ENCODE data around the gene NARS2. TPM values are rescaled to one million over a fixed set of nuclear protein-coding genes. Genes with fewer than 3 reads are reported as not detected.

The NARS2 gene
- polyA plus RNA-seq, 1 experiment: 18.4 TPM

DNA sequence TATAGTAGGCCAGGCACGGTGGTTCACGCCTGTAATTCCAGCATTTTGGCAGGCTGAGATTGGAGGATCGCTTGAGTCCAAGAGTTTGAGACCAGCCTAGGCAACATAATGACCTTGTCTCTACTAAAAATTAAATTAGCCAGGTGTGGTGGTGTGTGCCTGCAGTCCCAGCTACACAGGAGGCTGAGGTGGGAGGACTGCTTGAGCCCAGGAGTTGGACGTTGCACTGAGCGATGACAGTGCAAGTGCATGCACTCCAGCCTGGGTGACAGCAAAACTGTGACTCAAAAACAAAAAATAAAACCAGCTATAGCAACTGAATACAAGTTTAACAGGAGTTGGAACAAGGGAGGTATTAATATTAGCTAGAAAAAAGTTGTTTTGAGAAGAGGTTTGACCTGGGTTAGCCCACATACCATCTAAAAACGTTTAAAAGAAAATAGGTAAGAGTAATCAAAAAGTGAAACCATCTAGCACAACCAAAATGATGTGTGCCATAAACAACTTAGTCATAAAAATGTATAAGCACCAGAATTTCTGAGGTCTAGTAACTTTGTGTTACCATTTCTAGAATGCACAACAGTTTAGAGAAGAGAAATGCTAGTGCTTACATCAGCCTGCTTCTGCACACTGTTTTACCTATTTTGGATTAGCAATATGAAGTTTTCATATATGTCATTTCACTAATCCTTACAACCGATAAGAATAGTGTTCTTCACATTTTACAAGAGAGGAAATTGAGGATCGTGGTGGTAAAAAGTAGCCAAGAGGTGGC is 26.5 kb downstream of the NARS2 start:
- ChIA-PET CTCF (interaction anchor here (2.6 kb wide), 1 partner anchor 17 kb away, joined by 16 read pairs; no protein-coding TSS in a partner anchor), POLR2A (no interaction called here)
- H3K27me3 ChIP-seq (ENCODE audit: control insufficient read depth, insufficient read depth, low read length): no peaks in the 10 kb centered on the region
- no peaks in the 10 kb centered on the region for H3K9me3 ChIP-seq (ENCODE audit: control insufficient read depth, insufficient read depth, low read length)
- no peak overlapping the region for H3K4me3 ChIP-seq (ENCODE audit: low read depth, low read length)
- TF ChIP-seq, protein P1, sequence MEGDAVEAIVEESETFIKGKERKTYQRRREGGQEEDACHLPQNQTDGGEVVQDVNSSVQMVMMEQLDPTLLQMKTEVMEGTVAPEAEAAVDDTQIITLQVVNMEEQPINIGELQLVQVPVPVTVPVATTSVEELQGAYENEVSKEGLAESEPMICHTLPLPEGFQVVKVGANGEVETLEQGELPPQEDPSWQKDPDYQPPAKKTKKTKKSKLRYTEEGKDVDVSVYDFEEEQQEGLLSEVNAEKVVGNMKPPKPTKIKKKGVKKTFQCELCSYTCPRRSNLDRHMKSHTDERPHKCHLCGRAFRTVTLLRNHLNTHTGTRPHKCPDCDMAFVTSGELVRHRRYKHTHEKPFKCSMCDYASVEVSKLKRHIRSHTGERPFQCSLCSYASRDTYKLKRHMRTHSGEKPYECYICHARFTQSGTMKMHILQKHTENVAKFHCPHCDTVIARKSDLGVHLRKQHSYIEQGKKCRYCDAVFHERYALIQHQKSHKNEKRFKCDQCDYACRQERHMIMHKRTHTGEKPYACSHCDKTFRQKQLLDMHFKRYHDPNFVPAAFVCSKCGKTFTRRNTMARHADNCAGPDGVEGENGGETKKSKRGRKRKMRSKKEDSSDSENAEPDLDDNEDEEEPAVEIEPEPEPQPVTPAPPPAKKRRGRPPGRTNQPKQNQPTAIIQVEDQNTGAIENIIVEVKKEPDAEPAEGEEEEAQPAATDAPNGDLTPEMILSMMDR (IDR thresholded peaks at IDR 0.05; ENCODE audit: low read depth, low read length): no peak
- no peak overlapping the region for H3K27ac ChIP-seq (ENCODE audit: low read depth, low read length)
- DNase-seq (ENCODE audit: low read depth, low spot score): no peak

DNA sequence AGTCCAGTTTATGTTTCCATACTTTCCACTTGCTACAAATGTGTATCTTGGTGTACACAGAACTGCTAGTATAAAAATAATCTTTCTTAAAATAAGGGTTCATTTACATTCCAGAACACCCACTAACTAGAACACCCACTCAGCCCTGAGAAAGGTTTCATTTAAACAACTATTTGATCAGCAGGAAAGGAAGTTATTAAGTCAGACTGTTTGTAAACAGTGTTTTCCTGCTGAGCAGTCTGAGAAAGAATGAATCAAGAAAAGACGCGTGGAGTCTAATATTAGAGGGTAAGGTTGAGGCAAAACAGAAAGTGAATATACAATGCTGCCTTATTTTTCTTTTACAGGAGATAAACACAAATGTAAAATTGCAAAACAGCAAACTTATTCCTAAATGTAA is 32.7 kb downstream of the NARS2 start:
- POLR2A ChIA-PET: no interaction called here

DNA sequence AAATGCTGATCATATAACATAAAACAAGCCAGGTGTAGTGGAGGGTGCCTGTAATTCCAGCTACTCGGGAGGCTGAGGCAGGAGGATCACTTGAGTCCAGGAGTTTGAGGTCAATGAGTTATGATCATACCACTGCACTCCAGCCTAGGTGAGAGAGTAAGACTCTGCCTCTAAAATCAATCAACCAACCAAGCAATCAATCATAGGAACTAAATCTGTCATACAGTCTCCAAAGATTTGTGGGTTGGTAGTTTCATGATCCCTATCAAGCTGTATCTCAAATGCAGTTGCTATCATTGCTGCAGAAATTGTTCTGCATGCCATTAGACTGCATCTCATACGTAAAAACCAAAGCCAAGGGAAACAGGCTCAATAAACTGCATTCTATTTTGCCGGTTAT is 33.1 kb downstream of the NARS2 start:
- no peak overlapping the region for H3K27ac ChIP-seq (ENCODE audit: low read depth, low read length)
- TF ChIP-seq, protein P1 (IDR thresholded peaks at IDR 0.05; ENCODE audit: low read depth, low read length): no peak
- H3K4me3 ChIP-seq (ENCODE audit: low read depth, low read length): no peak overlapping the region
- no peak for DNase-seq (ENCODE audit: low read depth, low spot score)
- no peaks in the 10 kb centered on the region for H3K9me3 ChIP-seq (ENCODE audit: control insufficient read depth, insufficient read depth, low read length)
- H3K27me3 ChIP-seq (ENCODE audit: control insufficient read depth, insufficient read depth, low read length): no peaks in the 10 kb centered on the region
- POLR2A ChIA-PET: no interaction called here
- CTCF ChIA-PET: interaction anchor here (0.7 to 2.5 kb wide), 3 partner anchors 23 to 121 kb away, joined by 3 to 9 read pairs (median 6); no protein-coding TSS in a partner anchor

More for the DNA sequence above, 32.7 kb downstream of the NARS2 start:
- H3K9me3 ChIP-seq (ENCODE audit: control insufficient read depth, insufficient read depth, low read length): no peaks in the 10 kb centered on the region
- H3K27me3 ChIP-seq (ENCODE audit: control insufficient read depth, insufficient read depth, low read length): no peaks in the 10 kb centered on the region
- CTCF ChIA-PET: interaction anchor here (1.5 to 2.5 kb wide), 2 partner anchors 22 to 23 kb away, joined by 5 to 9 read pairs; no protein-coding TSS in a partner anchor
- DNase-seq (ENCODE audit: low read depth, low spot score): peak; percentile 21
- no peak overlapping the region for H3K27ac ChIP-seq (ENCODE audit: low read depth, low read length)
- TF ChIP-seq, protein P1 (IDR thresholded peaks at IDR 0.05; ENCODE audit: low read depth, low read length): no peak
- no peak overlapping the region for H3K4me3 ChIP-seq (ENCODE audit: low read depth, low read length)

DNA sequence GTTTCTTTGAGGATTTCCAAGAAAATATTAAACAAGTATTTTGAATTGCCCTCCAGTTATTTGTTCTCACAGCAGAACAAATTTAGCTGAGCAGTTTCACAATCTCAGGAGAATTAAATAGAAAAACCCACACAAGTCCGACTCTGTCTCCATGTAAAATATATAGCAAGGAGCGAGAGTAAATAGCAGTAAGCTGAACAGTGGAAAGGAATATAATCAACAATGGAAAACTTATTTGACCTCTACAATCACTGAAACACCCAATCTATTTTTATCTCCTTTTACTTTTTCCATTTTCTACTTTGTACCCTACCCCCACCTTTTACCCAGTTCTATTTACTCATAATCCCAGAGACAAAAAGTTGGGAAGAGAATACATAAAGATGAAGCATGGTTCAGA is 34.4 kb downstream of the NARS2 start:
- no peaks in the 10 kb centered on the region for H3K9me3 ChIP-seq (ENCODE audit: control insufficient read depth, insufficient read depth, low read length)
- CTCF ChIA-PET: interaction anchor here (1.0 to 2.5 kb wide), 3 partner anchors 24 to 124 kb away, joined by 3 to 9 read pairs (median 6); no protein-coding TSS in a partner anchor
- H3K27ac ChIP-seq (ENCODE audit: low read depth, low read length): no peak overlapping the region
- H3K27me3 ChIP-seq (ENCODE audit: control insufficient read depth, insufficient read depth, low read length): no peaks in the 10 kb centered on the region
- POLR2A ChIA-PET: no interaction called here
- H3K4me3 ChIP-seq (ENCODE audit: low read depth, low read length): no peak overlapping the region
- TF ChIP-seq, protein P1 (IDR thresholded peaks at IDR 0.05; ENCODE audit: low read depth, low read length): no peak
- no peak for DNase-seq (ENCODE audit: low read depth, low spot score)

DNA sequence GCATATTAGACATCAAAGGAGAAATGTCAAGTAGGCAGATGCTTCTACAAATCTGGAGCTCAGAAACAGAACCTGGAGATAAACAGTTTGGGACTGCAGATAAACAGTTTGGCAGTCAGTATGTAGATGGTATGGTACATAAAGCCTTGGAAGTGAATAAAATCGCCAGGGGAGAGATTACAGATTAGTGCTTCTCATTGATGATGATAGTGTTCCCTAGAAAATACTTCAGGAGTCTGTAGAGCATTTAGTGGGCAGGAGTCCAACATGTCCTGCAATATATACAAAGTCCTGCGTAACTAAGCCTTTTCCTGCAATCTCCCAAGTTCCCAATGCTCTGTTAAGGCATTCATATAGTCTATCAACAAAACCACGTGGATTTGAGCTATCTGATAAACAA is 35.2 kb downstream of the NARS2 start:
- CTCF ChIA-PET: interaction anchor here (0.9 to 2.5 kb wide), 3 partner anchors 25 to 460 kb away, joined by 3 to 9 read pairs (median 7); no protein-coding TSS in a partner anchor
- Histone ChIP-seq H3K27ac (ENCODE audit: low read depth, low read length) (no peak overlapping the region), H3K4me3 (ENCODE audit: low read depth, low read length) (no peak overlapping the region), H3K27me3 (ENCODE audit: control insufficient read depth, insufficient read depth, low read length) (no peaks in the 10 kb centered on the region), H3K9me3 (ENCODE audit: control insufficient read depth, insufficient read depth, low read length) (no peaks in the 10 kb centered on the region)
- peak; percentile 33 for DNase-seq (ENCODE audit: low read depth, low spot score)
- TF ChIP-seq, protein P1 (IDR thresholded peaks at IDR 0.05; ENCODE audit: low read depth, low read length): no peak
- POLR2A ChIA-PET: interaction anchor here (0.7 kb wide), 1 partner anchor 123 kb away, joined by 7 read pairs; no protein-coding TSS in a partner anchor

Data from AG04450 (cell line).